Tibial nerve (tissue), 4 donors: ENCODE results near the gene KLHL25. TPM values are rescaled to one million over a fixed set of nuclear protein-coding genes. Genes with fewer than 3 reads are reported as not detected.

Experiments
- DNase-seq, 2 donors: peaks; one replicate each; pipeline ENCODE4 v3.0.0-alpha.2; 2019; ENCODE audit warnings: low spot score in 2 of 2
- H3K27ac ChIP-seq, 4 donors: fragments of 200-600 bp; sonication (generic) in 3 of 4; one replicate each; pipeline ENCODE4 v1.5.1; 2017 to 2019; ENCODE audit warnings: mild to moderate bottlenecking in 1 of 4
- H3K27me3 ChIP-seq, 2 donors: fragments of 200-600 bp; sonication (generic) in 1 of 2; one replicate each; pipeline versions ENCODE4 v1.5.1 to v1.6.0; 2017 to 2019
- H3K36me3 ChIP-seq, 3 donors: fragments of 200-600 bp; sonication (generic); one replicate each; pipeline ENCODE4 v1.5.1; 2018 to 2019
- H3K4me1 ChIP-seq, 4 donors: fragments of 200-600 bp; sonication (generic) in 3 of 4; one replicate each; pipeline ENCODE4 v1.5.1; 2017 to 2019
- H3K4me3 ChIP-seq, 4 donors: fragments of 200-600 bp; sonication (generic) in 3 of 4; one replicate each; pipeline ENCODE4 v1.5.1; 2017 to 2019; ENCODE audit warnings: mild to moderate bottlenecking in 1 of 4, moderate library complexity in 1 of 4
- H3K9me3 ChIP-seq, 4 donors: fragments of 200-600 bp; sonication (generic) in 3 of 4; one replicate each; pipeline ENCODE4 v1.5.1; 2017 to 2019
- EP300 ChIP-seq, 2 donors: sonication (generic); formaldehyde crosslinking; IDR thresholded peaks; one replicate each; pipeline ENCODE4 v1.6.1; 2017; ENCODE audit warnings: antibody characterized with exemption in 2 of 2, mild to moderate bottlenecking in 1 of 2
- POLR2A ChIP-seq, 2 donors: fragments of 450-650 bp; IDR thresholded peaks; one replicate each; pipeline ENCODE4 v1.6.1; 2017; ENCODE audit warnings: antibody characterized with exemption in 2 of 2, mild to moderate bottlenecking in 2 of 2, moderate library complexity in 2 of 2
- WGBS, 2 donors: methylation state at CpG; one replicate each; pipeline ENCODE4 v1.1.5; 2018; 5-methylcytosine and 5-hydroxymethylcytosine counted together
- total RNA-seq, 4 donors: library from RNA; depleted of rRNA; stranded (reverse); fragments of >200 nt; gene quantifications; one replicate each; pipeline ENCODE4 v1.1.0, GENCODE V29; 2016
- TF ChIP-seq, protein P1 (sequence below), 5 experiments: fragments of 200-600 bp in 3 of 5; fragments of 450-650 bp in 2 of 5; sonication (generic) in 3 of 5; IDR thresholded peaks; one replicate each; pipeline ENCODE4 v1.5.1; 2016 to 2019; ENCODE audit warnings: antibody characterized with exemption in 5 of 5, mild to moderate bottlenecking in 3 of 5, moderate library complexity in 2 of 5

KLHL25 gene
- total RNA-seq, 4 donors from 2014 or later = 8.4 to 34.2 (median 12.6) TPM

DNA sequence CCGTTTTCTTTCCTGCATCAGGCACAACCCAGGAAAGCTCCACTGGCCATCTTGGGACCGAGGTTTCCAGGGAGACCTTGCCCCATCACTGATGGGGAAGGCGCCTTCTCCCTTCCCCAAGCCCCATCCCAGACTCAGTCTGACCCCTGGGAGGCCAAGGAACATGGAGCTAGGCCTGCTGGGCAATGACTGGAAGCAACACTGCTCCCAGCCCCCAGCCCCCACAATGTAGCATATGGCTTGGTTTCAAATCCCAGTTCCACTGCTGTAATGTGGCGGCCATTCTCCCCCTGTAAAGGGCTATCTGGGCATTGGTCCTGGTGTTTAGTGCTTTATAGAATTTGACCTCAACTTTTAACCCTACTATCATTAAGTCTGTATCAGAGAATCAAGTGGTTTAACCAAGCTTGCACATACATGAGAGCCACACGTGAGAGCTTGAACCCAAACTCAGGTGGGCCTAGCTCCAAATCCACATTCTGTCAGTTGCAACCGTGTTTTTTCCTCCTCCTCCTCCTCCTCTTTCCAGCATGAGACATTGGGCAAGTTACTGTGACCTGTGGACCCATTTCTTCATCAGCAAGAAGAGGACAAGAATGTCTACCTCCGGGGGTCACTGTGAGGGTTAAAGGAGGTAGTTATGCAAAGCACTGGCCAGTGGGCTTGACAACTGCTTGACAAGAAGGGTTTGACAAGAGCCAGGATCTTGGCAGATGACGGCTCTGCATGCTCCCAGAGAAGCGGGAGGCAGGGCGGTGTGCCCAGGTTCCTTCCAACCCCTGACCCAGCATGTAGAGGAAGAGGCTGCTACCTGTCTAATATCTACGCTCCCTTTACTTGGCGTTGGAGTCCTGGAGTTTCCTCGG lies 37.4 kb downstream of the KLHL25 start:
- peaks cover 0 to 8% (median under 1%) of the 10 kb centered on the region in 4 donors for H3K4me1 ChIP-seq
- H3K36me3 ChIP-seq = peaks cover 0 to 45% (median 0%) of the 10 kb centered on the region in 3 donors
- no peaks in the 10 kb centered on the region for H3K9me3 ChIP-seq
- no peak overlapping the region for H3K27ac ChIP-seq
- WGBS, 2 donors = 83 to 94% methylated on average over 13 of the region's 13 CpGs
- H3K4me3 ChIP-seq = no peak overlapping the region
- H3K27me3 ChIP-seq = no peaks in the 10 kb centered on the region
- DNase-seq = peak in 1 of 2 donors; percentile 1
- TF ChIP-seq, protein P1, sequence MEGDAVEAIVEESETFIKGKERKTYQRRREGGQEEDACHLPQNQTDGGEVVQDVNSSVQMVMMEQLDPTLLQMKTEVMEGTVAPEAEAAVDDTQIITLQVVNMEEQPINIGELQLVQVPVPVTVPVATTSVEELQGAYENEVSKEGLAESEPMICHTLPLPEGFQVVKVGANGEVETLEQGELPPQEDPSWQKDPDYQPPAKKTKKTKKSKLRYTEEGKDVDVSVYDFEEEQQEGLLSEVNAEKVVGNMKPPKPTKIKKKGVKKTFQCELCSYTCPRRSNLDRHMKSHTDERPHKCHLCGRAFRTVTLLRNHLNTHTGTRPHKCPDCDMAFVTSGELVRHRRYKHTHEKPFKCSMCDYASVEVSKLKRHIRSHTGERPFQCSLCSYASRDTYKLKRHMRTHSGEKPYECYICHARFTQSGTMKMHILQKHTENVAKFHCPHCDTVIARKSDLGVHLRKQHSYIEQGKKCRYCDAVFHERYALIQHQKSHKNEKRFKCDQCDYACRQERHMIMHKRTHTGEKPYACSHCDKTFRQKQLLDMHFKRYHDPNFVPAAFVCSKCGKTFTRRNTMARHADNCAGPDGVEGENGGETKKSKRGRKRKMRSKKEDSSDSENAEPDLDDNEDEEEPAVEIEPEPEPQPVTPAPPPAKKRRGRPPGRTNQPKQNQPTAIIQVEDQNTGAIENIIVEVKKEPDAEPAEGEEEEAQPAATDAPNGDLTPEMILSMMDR (IDR thresholded peaks at IDR 0.05) = no peak
- TF ChIP-seq POLR2A (IDR thresholded peaks at IDR 0.05) (no peak), EP300 (IDR thresholded peaks at IDR 0.05) (no peak)

DNA sequence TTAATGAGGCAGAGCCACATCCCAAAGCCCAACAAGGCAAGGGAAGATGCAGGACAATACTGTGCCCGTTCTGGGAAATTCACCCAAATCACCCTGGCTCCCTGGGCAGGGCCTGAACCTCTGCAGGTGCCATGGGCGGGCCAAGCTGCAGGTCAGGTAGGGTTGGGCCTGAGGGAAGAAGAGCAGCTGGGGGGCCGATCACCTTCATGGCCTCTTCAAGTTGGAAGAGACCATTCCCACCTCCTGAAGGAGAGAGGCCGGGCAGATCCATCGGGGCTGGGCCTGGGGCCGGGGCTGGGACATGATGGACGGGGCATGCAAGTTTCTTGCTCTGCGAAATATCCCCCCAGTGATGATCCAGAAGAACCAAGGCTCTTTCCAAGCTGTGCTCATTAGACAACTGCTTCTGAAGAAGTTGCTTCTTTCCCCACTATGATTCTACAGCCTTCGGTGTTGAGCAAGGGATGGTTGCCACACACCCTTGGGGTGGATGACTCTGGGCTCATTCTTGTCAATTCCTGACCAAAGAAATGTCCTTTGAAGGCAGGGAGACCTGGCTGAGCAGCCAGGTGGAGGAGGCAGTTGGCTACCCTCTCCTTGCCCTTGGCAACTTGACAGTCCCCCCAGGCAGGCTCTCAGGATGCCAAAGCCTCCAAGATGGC lies 38.2 kb downstream of the KLHL25 start:
- Histone ChIP-seq H3K4me1 (peaks cover 0 to 13% (median 6%) of the 10 kb centered on the region in 4 donors), H3K27ac (no peak overlapping the region), H3K4me3 (no peak overlapping the region), H3K27me3 (no peaks in the 10 kb centered on the region), H3K36me3 (peaks cover 0 to 37% (median 0%) of the 10 kb centered on the region in 3 donors), H3K9me3 (no peaks in the 10 kb centered on the region)
- WGBS, 2 donors = 93 to 96% methylated on average over 8 to 9 of the region's 9 CpGs
- no peak for TF ChIP-seq POLR2A (IDR thresholded peaks at IDR 0.05)
- TF ChIP-seq EP300 (IDR thresholded peaks at IDR 0.05) = no peak
- TF ChIP-seq, protein P1 (IDR thresholded peaks at IDR 0.05) = no peak
- peak in 1 of 2 donors; percentile 9 for DNase-seq

DNA sequence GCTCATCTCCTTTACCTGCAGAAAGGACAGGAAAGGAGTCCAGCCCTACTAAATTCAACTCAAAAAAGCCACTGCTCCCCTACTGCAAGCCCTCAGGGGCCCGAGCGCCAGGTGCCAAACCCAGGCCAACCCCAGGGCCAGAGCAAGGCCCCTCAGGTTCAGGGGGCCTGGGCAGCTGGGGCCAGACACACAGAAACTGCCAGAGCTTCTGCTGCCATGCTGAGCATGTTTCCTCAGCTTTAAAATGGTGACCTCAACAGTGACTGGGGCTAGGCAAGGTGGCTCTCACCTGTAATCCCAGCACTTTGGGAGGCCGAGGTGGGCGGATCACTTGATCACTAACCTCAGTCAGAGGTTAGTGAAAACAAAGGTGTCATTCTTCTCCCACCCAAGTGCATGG lies 38.8 kb downstream of the KLHL25 start:
- Histone ChIP-seq H3K4me3 (no peak overlapping the region), H3K9me3 (no peaks in the 10 kb centered on the region), H3K27ac (no peak overlapping the region), H3K27me3 (no peaks in the 10 kb centered on the region), H3K36me3 (peaks cover 0 to 33% (median 0%) of the 10 kb centered on the region in 3 donors), H3K4me1 (peaks cover 0 to 19% (median 12%) of the 10 kb centered on the region in 4 donors)
- DNase-seq = no peak
- 80 to 97% methylated on average over 1 to 4 of the region's 4 CpGs for WGBS, 2 donors
- TF ChIP-seq, protein P1 (IDR thresholded peaks at IDR 0.05) = no peak
- TF ChIP-seq POLR2A (IDR thresholded peaks at IDR 0.05) (no peak), EP300 (IDR thresholded peaks at IDR 0.05) (no peak)

- Histone ChIP-seq H3K27me3 (no peaks in the 10 kb centered on the region), H3K27ac (no peak overlapping the region)
- DNase-seq = no peak
These were observed 39.3 kb downstream of the KLHL25 start for GRCh38 chr15:85755471-85755870.

More at GRCh38 chr15:85755471-85755870, 39.3 kb downstream of the KLHL25 start:
- H3K4me1 ChIP-seq = peaks cover 0 to 23% (median 13%) of the 10 kb centered on the region in 4 donors
- TF ChIP-seq EP300 (IDR thresholded peaks at IDR 0.05) = no peak
- TF ChIP-seq POLR2A (IDR thresholded peaks at IDR 0.05) = no peak
- TF ChIP-seq, protein P1 (IDR thresholded peaks at IDR 0.05) = no peak
- no peak overlapping the region for H3K4me3 ChIP-seq
- H3K9me3 ChIP-seq = no peaks in the 10 kb centered on the region
- peaks cover 0 to 30% (median 0%) of the 10 kb centered on the region in 3 donors for H3K36me3 ChIP-seq
- 87 to 92% methylated on average over 8 to 11 of the region's 11 CpGs for WGBS, 2 donors
